Mesothelial cell of epicardium (in vitro differentiated cells): ENCODE data around the gene ARHGAP25. TPM values are rescaled to one million over a fixed set of nuclear protein-coding genes. Genes with fewer than 3 reads are reported as not detected.

Experiments used
- DNase-seq, 2 experiments: peaks; one replicate each; pipeline ENCODE4 v3.0.0; 2021; ENCODE audit warnings: low spot score in 2 of 2; ENCODE audit not compliant: unreplicated experiment in 2 of 2
- H3K27ac Mint-ChIP-seq: 2 replicates; pipeline ENCODE4 v1.8.0; 2021; ENCODE audit warnings: mixed read lengths
- H3K27me3 Mint-ChIP-seq: 2 replicates; pipeline ENCODE4 v1.8.0; 2021; ENCODE audit warnings: low read depth, mixed read lengths
- H3K36me3 Mint-ChIP-seq: 2 replicates; pipeline ENCODE4 v1.8.0; 2021; ENCODE audit warnings: mixed read lengths
- H3K4me1 Mint-ChIP-seq: 2 replicates; pipeline ENCODE4 v1.8.0; 2021; ENCODE audit warnings: mixed read lengths
- H3K4me3 Mint-ChIP-seq: 2 replicates; pipeline ENCODE4 v1.8.0; 2021; ENCODE audit warnings: mild to moderate bottlenecking, moderate library complexity, mixed read lengths
- H3K9me3 Mint-ChIP-seq: 2 replicates; pipeline ENCODE4 v1.8.0; 2021; ENCODE audit warnings: mixed read lengths
- CTCF ChIP-seq: fragments of 200-600 bp; sonication (generic); IDR thresholded peaks from one replicate; pipeline ENCODE4 v1.5.0; 2021; ENCODE audit warnings: antibody characterized with exemption; ENCODE audit not compliant: unreplicated experiment
- total RNA-seq: library from RNA; stranded (reverse); gene quantifications from 3 replicates; pipeline ENCODE4 v1.2.1, GENCODE V29; 2021

ARHGAP25 gene
- total RNA-seq, 1 donor from 2014 or later = 1.4 TPM

GRCh38 chr2:68698567-68699377, 35.8 kb upstream of the ARHGAP25 start:
- no peak overlapping the region for H3K4me3 Mint-ChIP-seq
- peaks cover 10% of the 10 kb centered on the region for H3K4me1 Mint-ChIP-seq
- no peak for DNase-seq
- H3K36me3 Mint-ChIP-seq = no peaks in the 10 kb centered on the region
- H3K9me3 Mint-ChIP-seq = peaks cover 19% of the 10 kb centered on the region
- no peak for TF ChIP-seq CTCF
- no peak overlapping the region for H3K27ac Mint-ChIP-seq
- H3K27me3 Mint-ChIP-seq = peaks cover 1% of the 10 kb centered on the region

GRCh38 chr2:68700560-68700959, 34.1 kb upstream of the ARHGAP25 start:
- no peak for DNase-seq
- TF ChIP-seq CTCF = no peak
- Mint-ChIP-seq H3K4me3 (no peak overlapping the region), H3K9me3 (peaks cover 19% of the 10 kb centered on the region), H3K36me3 (no peaks in the 10 kb centered on the region), H3K27me3 (peaks cover 5% of the 10 kb centered on the region), H3K27ac (no peak overlapping the region), H3K4me1 (no peaks in the 10 kb centered on the region)

GRCh38 chr2:68706637-68707036, 28.0 kb upstream of the ARHGAP25 start:
- no peak overlapping the region for H3K27ac Mint-ChIP-seq
- H3K36me3 Mint-ChIP-seq = no peaks in the 10 kb centered on the region
- H3K27me3 Mint-ChIP-seq = peaks cover 31% of the 10 kb centered on the region
- no peaks in the 10 kb centered on the region for H3K4me1 Mint-ChIP-seq
- TF ChIP-seq CTCF = no peak
- H3K4me3 Mint-ChIP-seq = no peak overlapping the region
- no peak for DNase-seq
- H3K9me3 Mint-ChIP-seq = no peaks in the 10 kb centered on the region

- Mint-ChIP-seq H3K27ac (no peak overlapping the region), H3K9me3 (no peaks in the 10 kb centered on the region), H3K27me3 (peaks cover 49% of the 10 kb centered on the region), H3K4me3 (no peak overlapping the region), H3K36me3 (no peaks in the 10 kb centered on the region), H3K4me1 (no peaks in the 10 kb centered on the region)
- TF ChIP-seq CTCF = no peak
- DNase-seq = no peak
These were observed 26.0 kb upstream of the ARHGAP25 start for GRCh38 chr2:68708629-68709028.

GRCh38 chr2:68709421-68709911, 25.1 kb upstream of the ARHGAP25 start:
- Mint-ChIP-seq H3K9me3 (no peaks in the 10 kb centered on the region), H3K4me3 (no peak overlapping the region), H3K4me1 (no peaks in the 10 kb centered on the region), H3K36me3 (no peaks in the 10 kb centered on the region), H3K27ac (no peak overlapping the region), H3K27me3 (peaks cover 56% of the 10 kb centered on the region)
- peak; percentile 63 for TF ChIP-seq CTCF
- DNase-seq = no peak
